WTC11 (cell line): ENCODE measurements around the gene TNNI2. TPM values are rescaled to one million over a fixed set of nuclear protein-coding genes. Genes with fewer than 3 reads are reported as not detected.

Experiments used
- ATAC-seq: fragments of 200-7000 bp; cut with Tn5 transposase; 2 replicates; pipeline ENCODE4 v1.10.0; 2021; ENCODE audit warnings: mild to moderate bottlenecking, moderate library complexity
- CTCF ChIA-PET: fragments of 300-600 bp; sonication (Branson Sonifier 250); formaldehyde crosslinking; loops from one replicate; lab custom pipeline; 2021; ENCODE audit warnings: antibody characterized with exemption; lab: Charles Lee
- POLR2A ChIA-PET: fragments of 350-600 bp; sonication (Branson Sonifier 250); formaldehyde crosslinking; loops from one replicate; lab custom pipeline; 2021; ENCODE audit warnings: antibody characterized with exemption; lab: Charles Lee
- DNase-seq: peaks from one replicate; pipeline ENCODE4 v3.0.0; 2021; ENCODE audit warnings: low spot score
- H3K27ac Mint-ChIP-seq: 2 replicates; pipeline ENCODE4 v1.8.0; 2021; ENCODE audit warnings: mixed read lengths
- H3K27me3 Mint-ChIP-seq: 2 replicates; pipeline ENCODE4 v1.8.0; 2021; ENCODE audit warnings: low read depth, mild to moderate bottlenecking, moderate library complexity, mixed read lengths
- H3K36me3 Mint-ChIP-seq: 2 replicates; pipeline ENCODE4 v1.8.0; 2021; ENCODE audit warnings: mixed read lengths
- H3K4me1 Mint-ChIP-seq: 2 replicates; pipeline ENCODE4 v1.8.0; 2022; ENCODE audit warnings: mixed read lengths
- H3K4me3 Mint-ChIP-seq: 2 replicates; pipeline ENCODE4 v1.8.0; 2021; ENCODE audit warnings: mild to moderate bottlenecking, moderate library complexity, mixed read lengths
- H3K9me3 Mint-ChIP-seq: 2 replicates; pipeline ENCODE4 v1.8.0; 2021; ENCODE audit warnings: mixed read lengths
- CBFB ChIP-seq: sonication (generic); formaldehyde crosslinking; IDR thresholded peaks from 2 replicates; pipeline ENCODE4 v1.8.1; 2022; ENCODE audit warnings: mild to moderate bottlenecking, low read depth, missing genetic modification reagents
- ETV6 ChIP-seq: sonication (generic); formaldehyde crosslinking; IDR thresholded peaks from 2 replicates; pipeline ENCODE4 v1.8.1; 2022; ENCODE audit warnings: mild to moderate bottlenecking, missing genetic modification reagents
- JAZF1 ChIP-seq: fragments of 250-450 bp; sonication (Bioruptor Pico); IDR thresholded peaks from 2 replicates; pipeline ENCODE4 v1.9.0; 2021; ENCODE audit warnings: moderate library complexity, mild to moderate bottlenecking, inconsistent platforms
- MYBL2 ChIP-seq: sonication (generic); formaldehyde crosslinking; IDR thresholded peaks from 2 replicates; pipeline ENCODE4 v1.8.1; 2023; ENCODE audit warnings: mild to moderate bottlenecking, moderate library complexity, missing genetic modification reagents
- NR3C1 ChIP-seq: sonication (generic); formaldehyde crosslinking; conservative IDR thresholded peaks from 2 replicates; pipeline ENCODE4 v1.8.1; 2023; ENCODE audit warnings: low read depth, mild to moderate bottlenecking, missing genetic modification reagents
- RELA ChIP-seq: sonication (generic); formaldehyde crosslinking; IDR thresholded peaks from 2 replicates; pipeline ENCODE4 v1.8.1; 2022; ENCODE audit warnings: missing genetic modification reagents, mild to moderate bottlenecking, borderline replicate concordance
- SMAD4 ChIP-seq: sonication (generic); formaldehyde crosslinking; IDR thresholded peaks from 2 replicates; pipeline ENCODE4 v1.8.0; 2022; ENCODE audit warnings: mild to moderate bottlenecking, missing genetic modification reagents
- ZBTB21 ChIP-seq: sonication (generic); formaldehyde crosslinking; IDR thresholded peaks from 2 replicates; pipeline ENCODE4 v1.8.1; 2023; ENCODE audit warnings: mild to moderate bottlenecking, missing genetic modification reagents, borderline replicate concordance
- ZNF121 ChIP-seq: sonication (generic); formaldehyde crosslinking; IDR thresholded peaks from 2 replicates; pipeline ENCODE4 v1.8.0; 2023; ENCODE audit warnings: missing genetic modification reagents
- ZNF138 ChIP-seq: sonication (generic); formaldehyde crosslinking; conservative IDR thresholded peaks from 2 replicates; pipeline ENCODE4 v1.8.1; 2022; ENCODE audit warnings: mild to moderate bottlenecking, moderate library complexity, missing genetic modification reagents
- total RNA-seq: library from RNA; stranded (reverse); gene quantifications from 3 replicates; pipeline ENCODE4 v1.2.3, GENCODE V29; 2021
- TF ChIP-seq, protein P1 (sequence below): fragments of 250-450 bp; sonication (Bioruptor Pico); IDR thresholded peaks from 2 replicates; pipeline ENCODE4 v1.9.0; 2021; ENCODE audit warnings: mild to moderate bottlenecking, borderline replicate concordance
- TF ChIP-seq, protein P2 (sequence below): sonication (generic); formaldehyde crosslinking; conservative IDR thresholded peaks from 2 replicates; pipeline ENCODE4 v1.8.1; 2022; ENCODE audit warnings: mild to moderate bottlenecking, missing genetic modification reagents
- TF ChIP-seq, protein P3 (sequence below): sonication (generic); formaldehyde crosslinking; IDR thresholded peaks from 2 replicates; pipeline ENCODE4 v1.8.1; 2023; ENCODE audit warnings: mild to moderate bottlenecking, missing genetic modification reagents
- TF ChIP-seq, protein P4 (sequence below): sonication (generic); formaldehyde crosslinking; IDR thresholded peaks from 2 replicates; pipeline ENCODE4 v1.8.1; 2023; ENCODE audit warnings: mild to moderate bottlenecking, missing genetic modification reagents, moderate library complexity
- TF ChIP-seq, protein P5 (sequence below): sonication (generic); formaldehyde crosslinking; IDR thresholded peaks from 2 replicates; pipeline ENCODE4 v1.8.0; 2022; ENCODE audit warnings: mild to moderate bottlenecking, missing genetic modification reagents
- TF ChIP-seq, protein P6 (sequence below): sonication (generic); formaldehyde crosslinking; IDR thresholded peaks from 2 replicates; pipeline ENCODE4 v1.8.1; 2022; ENCODE audit warnings: missing genetic modification reagents, borderline replicate concordance
- TF ChIP-seq, protein P7 (sequence below): sonication (generic); formaldehyde crosslinking; IDR thresholded peaks from 2 replicates; pipeline ENCODE4 v1.8.0; 2023; ENCODE audit warnings: missing genetic modification reagents
- TF ChIP-seq, protein P8 (sequence below): sonication (generic); formaldehyde crosslinking; IDR thresholded peaks from 2 replicates; pipeline ENCODE4 v1.8.0; 2022; ENCODE audit warnings: mild to moderate bottlenecking, missing genetic modification reagents

Gene TNNI2
- total RNA-seq, 1 experiment from 2014 or later: not detected

DNA sequence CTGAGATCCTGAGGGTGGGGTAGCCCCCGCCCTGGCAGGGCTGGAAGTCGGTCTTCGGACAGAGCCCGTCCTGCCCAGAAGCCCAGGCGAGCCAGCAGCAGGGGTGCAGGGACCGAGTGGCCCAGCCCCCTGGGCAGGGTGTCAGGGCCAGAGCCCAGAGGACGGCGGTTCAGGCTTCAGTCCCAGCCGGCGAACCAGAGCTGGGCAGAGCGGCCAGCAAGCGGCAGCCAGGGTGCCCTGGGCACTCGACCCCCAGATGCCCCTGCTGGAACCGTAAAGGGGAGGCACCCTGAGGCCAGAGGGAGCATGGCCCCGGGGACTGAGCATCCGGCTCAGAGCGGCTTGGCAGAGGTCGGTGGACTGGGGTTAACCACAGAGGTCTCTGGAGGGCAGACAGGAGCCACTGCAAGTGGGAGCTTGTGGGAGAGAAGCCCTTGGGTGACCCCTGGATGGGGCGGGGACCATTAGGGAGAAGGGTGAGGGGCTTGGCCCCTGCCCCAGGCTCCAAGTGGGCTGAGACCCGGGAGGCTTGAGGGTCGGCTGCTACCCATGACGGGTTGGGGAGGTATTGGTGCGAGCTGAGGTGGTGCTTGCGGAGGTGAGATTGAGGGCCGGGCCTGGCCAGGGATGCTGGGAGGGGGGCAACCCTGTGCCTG is 30.0 kb downstream of the TNNI2 start:
- POLR2A ChIA-PET: no interaction called here
- H3K9me3 Mint-ChIP-seq: no peaks in the 10 kb centered on the region
- ATAC-seq: no peak
- no peak overlapping the region for H3K27ac Mint-ChIP-seq
- H3K36me3 Mint-ChIP-seq: no peaks in the 10 kb centered on the region
- H3K4me3 Mint-ChIP-seq: no peak overlapping the region
- CTCF ChIA-PET: interaction anchor here (0.7 to 3.0 kb wide), 4 partner anchors 14 to 282 kb away, joined by 3 to 18 read pairs (median 13); no protein-coding TSS in a partner anchor
- TF ChIP-seq RELA: no peak
- TF ChIP-seq, protein P1, sequence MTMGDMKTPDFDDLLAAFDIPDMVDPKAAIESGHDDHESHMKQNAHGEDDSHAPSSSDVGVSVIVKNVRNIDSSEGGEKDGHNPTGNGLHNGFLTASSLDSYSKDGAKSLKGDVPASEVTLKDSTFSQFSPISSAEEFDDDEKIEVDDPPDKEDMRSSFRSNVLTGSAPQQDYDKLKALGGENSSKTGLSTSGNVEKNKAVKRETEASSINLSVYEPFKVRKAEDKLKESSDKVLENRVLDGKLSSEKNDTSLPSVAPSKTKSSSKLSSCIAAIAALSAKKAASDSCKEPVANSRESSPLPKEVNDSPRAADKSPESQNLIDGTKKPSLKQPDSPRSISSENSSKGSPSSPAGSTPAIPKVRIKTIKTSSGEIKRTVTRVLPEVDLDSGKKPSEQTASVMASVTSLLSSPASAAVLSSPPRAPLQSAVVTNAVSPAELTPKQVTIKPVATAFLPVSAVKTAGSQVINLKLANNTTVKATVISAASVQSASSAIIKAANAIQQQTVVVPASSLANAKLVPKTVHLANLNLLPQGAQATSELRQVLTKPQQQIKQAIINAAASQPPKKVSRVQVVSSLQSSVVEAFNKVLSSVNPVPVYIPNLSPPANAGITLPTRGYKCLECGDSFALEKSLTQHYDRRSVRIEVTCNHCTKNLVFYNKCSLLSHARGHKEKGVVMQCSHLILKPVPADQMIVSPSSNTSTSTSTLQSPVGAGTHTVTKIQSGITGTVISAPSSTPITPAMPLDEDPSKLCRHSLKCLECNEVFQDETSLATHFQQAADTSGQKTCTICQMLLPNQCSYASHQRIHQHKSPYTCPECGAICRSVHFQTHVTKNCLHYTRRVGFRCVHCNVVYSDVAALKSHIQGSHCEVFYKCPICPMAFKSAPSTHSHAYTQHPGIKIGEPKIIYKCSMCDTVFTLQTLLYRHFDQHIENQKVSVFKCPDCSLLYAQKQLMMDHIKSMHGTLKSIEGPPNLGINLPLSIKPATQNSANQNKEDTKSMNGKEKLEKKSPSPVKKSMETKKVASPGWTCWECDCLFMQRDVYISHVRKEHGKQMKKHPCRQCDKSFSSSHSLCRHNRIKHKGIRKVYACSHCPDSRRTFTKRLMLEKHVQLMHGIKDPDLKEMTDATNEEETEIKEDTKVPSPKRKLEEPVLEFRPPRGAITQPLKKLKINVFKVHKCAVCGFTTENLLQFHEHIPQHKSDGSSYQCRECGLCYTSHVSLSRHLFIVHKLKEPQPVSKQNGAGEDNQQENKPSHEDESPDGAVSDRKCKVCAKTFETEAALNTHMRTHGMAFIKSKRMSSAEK (CRISPR knock-in tag): no peak
- no peak for TF ChIP-seq ETV6 (CRISPR knock-in tag)
- TF ChIP-seq MYBL2: no peak
- TF ChIP-seq, protein P2, sequence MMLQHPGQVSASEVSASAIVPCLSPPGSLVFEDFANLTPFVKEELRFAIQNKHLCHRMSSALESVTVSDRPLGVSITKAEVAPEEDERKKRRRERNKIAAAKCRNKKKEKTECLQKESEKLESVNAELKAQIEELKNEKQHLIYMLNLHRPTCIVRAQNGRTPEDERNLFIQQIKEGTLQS (CRISPR knock-in tag): no peak
- TF ChIP-seq, protein P3, sequence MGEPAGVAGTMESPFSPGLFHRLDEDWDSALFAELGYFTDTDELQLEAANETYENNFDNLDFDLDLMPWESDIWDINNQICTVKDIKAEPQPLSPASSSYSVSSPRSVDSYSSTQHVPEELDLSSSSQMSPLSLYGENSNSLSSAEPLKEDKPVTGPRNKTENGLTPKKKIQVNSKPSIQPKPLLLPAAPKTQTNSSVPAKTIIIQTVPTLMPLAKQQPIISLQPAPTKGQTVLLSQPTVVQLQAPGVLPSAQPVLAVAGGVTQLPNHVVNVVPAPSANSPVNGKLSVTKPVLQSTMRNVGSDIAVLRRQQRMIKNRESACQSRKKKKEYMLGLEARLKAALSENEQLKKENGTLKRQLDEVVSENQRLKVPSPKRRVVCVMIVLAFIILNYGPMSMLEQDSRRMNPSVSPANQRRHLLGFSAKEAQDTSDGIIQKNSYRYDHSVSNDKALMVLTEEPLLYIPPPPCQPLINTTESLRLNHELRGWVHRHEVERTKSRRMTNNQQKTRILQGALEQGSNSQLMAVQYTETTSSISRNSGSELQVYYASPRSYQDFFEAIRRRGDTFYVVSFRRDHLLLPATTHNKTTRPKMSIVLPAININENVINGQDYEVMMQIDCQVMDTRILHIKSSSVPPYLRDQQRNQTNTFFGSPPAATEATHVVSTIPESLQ (CRISPR knock-in tag): no peak
- TF ChIP-seq ZNF121: no peak
- no peak for TF ChIP-seq NR3C1 (CRISPR knock-in tag)
- H3K4me1 Mint-ChIP-seq: no peaks in the 10 kb centered on the region; the same call in 1 of the 2 replicates
- no peak for DNase-seq
- no peaks in the 10 kb centered on the region for H3K27me3 Mint-ChIP-seq

DNA sequence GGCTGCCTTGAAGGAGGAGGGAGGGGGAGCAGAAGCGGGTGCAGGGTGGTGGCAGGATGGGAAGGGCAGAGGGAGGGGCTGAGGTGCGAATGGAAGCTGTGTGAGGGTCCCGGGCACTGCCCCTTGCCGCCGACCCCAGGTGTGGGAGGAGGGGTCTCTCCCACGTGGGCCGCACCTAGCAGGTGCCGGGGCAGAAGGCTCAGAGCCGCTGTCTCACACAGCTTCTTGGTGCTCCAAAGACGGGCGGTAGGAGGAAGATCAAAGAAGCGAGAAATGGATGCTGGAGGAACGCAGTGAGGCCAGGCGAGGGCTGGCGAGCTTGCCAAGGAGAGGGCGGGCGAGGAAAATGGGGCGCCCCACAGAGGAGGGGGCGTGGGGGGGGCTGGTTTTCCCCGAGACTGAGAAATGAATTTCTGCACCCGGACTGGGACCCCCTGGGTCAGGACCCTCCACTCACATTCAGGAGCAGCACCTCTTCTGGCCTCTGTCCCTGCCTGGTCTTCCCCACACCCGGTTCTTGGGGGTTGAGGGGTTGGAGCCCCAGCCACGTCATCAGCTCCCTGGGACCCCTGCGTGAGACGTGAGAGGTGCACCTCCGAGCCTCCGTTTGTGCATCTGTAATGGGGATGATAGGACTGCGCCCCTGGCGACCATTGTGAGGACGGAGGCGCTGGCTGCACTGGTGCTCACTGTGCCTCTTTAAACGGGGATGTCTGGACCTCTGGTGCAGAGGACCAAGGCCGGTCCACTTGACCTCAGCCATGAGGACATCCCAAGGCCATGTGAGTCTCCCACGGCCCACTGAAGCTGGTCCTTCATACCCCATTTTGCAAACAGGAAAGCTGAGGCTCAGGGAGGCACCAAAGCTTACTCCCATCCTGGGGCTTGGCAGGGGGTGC is 30.9 kb downstream of the TNNI2 start:
- CTCF ChIA-PET: interaction anchor here (0.7 to 3.0 kb wide), 9 partner anchors 13 to 281 kb away, joined by 3 to 18 read pairs (median 5); no protein-coding TSS in a partner anchor
- peak; percentile 53; the same call in 1 of the 2 replicates for ATAC-seq
- Mint-ChIP-seq H3K9me3 (no peaks in the 10 kb centered on the region), H3K27ac (no peak overlapping the region), H3K4me3 (no peak overlapping the region), H3K36me3 (no peaks in the 10 kb centered on the region), H3K4me1 (no peaks in the 10 kb centered on the region; the same call in 1 of the 2 replicates), H3K27me3 (no peaks in the 10 kb centered on the region)
- POLR2A ChIA-PET: no interaction called here
- peak; percentile 26 for DNase-seq
- TF ChIP-seq SMAD4 (CRISPR knock-in tag) (no peak), ZBTB21 (CRISPR knock-in tag) (no peak), CBFB (CRISPR knock-in tag) (no peak), JAZF1 (CRISPR knock-in tag) (no peak), ZNF138 (no peak), NR3C1 (CRISPR knock-in tag) (no peak)
- TF ChIP-seq, protein P2 (CRISPR knock-in tag): no peak
- TF ChIP-seq, protein P4, sequence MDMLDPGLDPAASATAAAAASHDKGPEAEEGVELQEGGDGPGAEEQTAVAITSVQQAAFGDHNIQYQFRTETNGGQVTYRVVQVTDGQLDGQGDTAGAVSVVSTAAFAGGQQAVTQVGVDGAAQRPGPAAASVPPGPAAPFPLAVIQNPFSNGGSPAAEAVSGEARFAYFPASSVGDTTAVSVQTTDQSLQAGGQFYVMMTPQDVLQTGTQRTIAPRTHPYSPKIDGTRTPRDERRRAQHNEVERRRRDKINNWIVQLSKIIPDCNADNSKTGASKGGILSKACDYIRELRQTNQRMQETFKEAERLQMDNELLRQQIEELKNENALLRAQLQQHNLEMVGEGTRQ: no peak
- TF ChIP-seq, protein P5, sequence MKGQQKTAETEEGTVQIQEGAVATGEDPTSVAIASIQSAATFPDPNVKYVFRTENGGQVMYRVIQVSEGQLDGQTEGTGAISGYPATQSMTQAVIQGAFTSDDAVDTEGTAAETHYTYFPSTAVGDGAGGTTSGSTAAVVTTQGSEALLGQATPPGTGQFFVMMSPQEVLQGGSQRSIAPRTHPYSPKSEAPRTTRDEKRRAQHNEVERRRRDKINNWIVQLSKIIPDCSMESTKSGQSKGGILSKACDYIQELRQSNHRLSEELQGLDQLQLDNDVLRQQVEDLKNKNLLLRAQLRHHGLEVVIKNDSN (CRISPR knock-in tag): no peak
- TF ChIP-seq, protein P6, sequence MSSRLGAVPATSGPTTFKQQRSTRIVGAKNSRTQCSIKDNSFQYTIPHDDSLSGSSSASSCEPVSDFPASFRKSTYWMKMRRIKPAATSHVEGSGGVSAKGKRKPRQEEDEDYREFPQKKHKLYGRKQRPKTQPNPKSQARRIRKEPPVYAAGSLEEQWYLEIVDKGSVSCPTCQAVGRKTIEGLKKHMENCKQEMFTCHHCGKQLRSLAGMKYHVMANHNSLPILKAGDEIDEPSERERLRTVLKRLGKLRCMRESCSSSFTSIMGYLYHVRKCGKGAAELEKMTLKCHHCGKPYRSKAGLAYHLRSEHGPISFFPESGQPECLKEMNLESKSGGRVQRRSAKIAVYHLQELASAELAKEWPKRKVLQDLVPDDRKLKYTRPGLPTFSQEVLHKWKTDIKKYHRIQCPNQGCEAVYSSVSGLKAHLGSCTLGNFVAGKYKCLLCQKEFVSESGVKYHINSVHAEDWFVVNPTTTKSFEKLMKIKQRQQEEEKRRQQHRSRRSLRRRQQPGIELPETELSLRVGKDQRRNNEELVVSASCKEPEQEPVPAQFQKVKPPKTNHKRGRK: no peak
- TF ChIP-seq, protein P7, sequence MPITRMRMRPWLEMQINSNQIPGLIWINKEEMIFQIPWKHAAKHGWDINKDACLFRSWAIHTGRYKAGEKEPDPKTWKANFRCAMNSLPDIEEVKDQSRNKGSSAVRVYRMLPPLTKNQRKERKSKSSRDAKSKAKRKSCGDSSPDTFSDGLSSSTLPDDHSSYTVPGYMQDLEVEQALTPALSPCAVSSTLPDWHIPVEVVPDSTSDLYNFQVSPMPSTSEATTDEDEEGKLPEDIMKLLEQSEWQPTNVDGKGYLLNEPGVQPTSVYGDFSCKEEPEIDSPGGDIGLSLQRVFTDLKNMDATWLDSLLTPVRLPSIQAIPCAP (CRISPR knock-in tag): no peak
- TF ChIP-seq, protein P8, sequence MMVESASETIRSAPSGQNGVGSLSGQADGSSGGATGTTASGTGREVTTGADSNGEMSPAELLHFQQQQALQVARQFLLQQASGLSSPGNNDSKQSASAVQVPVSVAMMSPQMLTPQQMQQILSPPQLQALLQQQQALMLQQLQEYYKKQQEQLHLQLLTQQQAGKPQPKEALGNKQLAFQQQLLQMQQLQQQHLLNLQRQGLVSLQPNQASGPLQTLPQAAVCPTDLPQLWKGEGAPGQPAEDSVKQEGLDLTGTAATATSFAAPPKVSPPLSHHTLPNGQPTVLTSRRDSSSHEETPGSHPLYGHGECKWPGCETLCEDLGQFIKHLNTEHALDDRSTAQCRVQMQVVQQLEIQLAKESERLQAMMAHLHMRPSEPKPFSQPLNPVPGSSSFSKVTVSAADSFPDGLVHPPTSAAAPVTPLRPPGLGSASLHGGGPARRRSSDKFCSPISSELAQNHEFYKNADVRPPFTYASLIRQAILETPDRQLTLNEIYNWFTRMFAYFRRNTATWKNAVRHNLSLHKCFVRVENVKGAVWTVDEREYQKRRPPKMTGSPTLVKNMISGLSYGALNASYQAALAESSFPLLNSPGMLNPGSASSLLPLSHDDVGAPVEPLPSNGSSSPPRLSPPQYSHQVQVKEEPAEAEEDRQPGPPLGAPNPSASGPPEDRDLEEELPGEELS: no peak
